Activated CD8-positive, alpha-beta memory T cell treated with anti-CD3 and anti-CD28 coated beads for 36 hours (primary cell): Measurements from ENCODE around the gene KCTD4. TPM values are rescaled to one million over a fixed set of nuclear protein-coding genes. Genes with fewer than 3 reads are reported as not detected.

ENCODE experiments used
- CTCF ChIA-PET: fragments of 350-600 bp; sonication (Branson Sonifier 250); formaldehyde crosslinking; loops from one replicate; lab custom pipeline; 2021; ENCODE audit warnings: antibody characterized with exemption; lab: Charles Lee
- POLR2A ChIA-PET: fragments of 350-600 bp; sonication (Branson Sonifier 250); formaldehyde crosslinking; loops from one replicate; lab custom pipeline; 2021; ENCODE audit warnings: antibody characterized with exemption; lab: Charles Lee
- total RNA-seq, 2 experiments: library from RNA; stranded (reverse); gene quantifications; one replicate each; pipeline ENCODE4 v1.2.3, GENCODE V29; 2021

Gene KCTD4
- total RNA-seq, 2 experiments from 2014 or later, result not detected

DNA sequence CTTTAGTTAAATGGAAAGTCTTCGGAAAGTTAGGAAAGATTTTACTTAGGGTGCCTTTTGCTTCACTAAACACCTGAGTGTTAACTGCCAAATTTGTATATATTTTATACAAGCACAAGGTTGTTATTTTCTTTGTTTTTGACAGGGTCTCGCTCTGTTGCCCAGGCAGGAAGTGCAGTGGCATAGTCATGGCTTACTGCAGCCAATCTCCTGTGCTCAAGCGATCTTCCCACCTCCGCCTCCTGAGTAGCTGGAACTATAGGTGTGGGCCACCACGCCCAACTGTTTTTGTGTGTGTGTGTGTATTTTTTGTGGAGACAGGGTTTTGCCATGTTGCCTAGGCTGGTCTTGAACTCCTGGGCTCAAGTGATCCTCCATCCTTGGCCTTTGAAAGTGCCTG is 16.2 kb downstream of the KCTD4 start:
- CTCF ChIA-PET, result no interaction called here
- POLR2A ChIA-PET, result no interaction called here

DNA sequence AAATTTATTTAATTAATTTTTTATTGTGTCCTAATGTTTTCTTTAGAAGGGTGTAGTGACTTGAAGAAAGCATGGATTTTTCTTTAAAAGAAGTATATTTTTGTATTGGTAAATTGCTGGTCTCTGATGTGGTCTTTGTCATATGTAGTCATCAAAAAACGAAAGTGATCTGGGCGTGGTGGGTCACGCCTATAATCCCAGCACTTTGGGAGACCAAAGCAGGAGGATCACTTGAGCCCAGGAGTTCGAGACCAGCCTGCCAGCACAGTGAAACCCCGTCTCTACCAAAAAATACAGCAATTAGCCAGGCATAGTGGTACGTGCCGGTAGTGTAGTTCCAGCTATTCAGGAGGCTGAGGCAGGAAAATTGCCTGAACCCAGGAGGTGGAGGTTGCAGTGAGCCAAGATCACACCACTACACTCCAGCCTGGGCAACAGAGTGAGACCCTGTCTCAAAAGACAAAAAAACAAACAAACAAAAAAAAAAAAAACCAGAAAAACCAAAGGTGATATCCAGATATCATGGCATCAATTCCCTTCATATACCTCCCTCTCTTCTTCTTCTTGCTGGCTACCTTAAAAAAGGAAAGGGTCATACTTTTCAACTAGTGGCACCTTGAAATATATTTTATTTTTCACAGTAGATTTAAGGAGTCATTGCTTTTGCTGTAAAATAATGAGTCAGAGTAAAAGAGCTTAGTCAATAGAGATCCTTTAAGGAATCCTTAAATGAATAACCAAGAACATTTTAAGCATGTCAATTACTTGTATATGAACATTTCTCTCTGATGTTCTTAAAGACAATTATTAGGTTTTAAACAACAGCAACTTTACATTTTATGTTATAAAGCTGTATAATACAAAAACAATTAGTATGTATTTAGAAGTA is 19.9 kb downstream of the KCTD4 start:
- ChIA-PET CTCF (interaction anchor here (0.7 kb wide), 2 partner anchors 103 to 190 kb away, joined by 3 read pairs; no protein-coding TSS in a partner anchor), POLR2A (interaction anchor here (0.7 kb wide), 1 partner anchor 67 kb away, joined by 3 read pairs; no protein-coding TSS in a partner anchor)

DNA sequence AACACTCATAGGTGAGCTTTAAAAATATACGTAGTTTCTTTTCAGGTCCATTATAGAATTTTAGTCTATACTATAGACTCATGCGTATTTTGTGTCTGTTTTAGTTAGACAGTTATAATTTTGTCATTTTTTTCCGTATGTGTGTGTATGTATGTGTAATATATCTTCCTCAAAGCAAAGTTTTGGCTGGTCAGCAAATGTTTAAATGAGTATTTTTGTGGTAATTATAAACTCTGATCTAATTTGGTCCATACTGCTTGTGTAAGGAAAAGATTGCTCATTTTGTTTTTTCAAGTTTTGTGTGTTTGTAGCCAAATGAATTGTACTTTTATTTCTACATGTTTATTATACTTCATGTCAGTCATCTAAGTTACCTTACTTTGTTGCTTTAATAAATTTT is 20.5 kb downstream of the KCTD4 start:
- CTCF ChIA-PET, result no interaction called here
- POLR2A ChIA-PET, result no interaction called here

DNA sequence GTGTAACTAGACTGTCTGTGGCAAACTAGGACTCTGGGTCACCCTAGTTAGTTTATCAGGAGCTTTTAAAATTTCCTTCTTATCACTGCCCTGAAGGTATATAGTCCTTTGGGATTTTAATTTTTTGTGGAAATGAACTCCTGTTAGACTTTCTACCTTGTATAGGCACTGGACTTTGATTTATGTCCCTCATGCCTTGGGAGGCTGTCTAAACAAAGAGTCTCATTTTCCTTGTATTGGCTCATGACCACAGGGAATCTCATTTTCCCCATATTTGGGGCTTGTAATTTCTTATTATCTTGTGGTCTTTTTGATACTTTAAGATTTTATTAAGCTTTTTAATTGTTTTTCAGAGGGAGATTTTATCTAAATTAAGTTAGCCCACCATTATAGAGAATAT is 21.4 kb downstream of the KCTD4 start:
- ChIA-PET CTCF (no interaction called here), POLR2A (interaction anchor here (0.5 kb wide), 1 partner anchor 252 kb away, joined by 3 read pairs; no protein-coding TSS in a partner anchor)

DNA sequence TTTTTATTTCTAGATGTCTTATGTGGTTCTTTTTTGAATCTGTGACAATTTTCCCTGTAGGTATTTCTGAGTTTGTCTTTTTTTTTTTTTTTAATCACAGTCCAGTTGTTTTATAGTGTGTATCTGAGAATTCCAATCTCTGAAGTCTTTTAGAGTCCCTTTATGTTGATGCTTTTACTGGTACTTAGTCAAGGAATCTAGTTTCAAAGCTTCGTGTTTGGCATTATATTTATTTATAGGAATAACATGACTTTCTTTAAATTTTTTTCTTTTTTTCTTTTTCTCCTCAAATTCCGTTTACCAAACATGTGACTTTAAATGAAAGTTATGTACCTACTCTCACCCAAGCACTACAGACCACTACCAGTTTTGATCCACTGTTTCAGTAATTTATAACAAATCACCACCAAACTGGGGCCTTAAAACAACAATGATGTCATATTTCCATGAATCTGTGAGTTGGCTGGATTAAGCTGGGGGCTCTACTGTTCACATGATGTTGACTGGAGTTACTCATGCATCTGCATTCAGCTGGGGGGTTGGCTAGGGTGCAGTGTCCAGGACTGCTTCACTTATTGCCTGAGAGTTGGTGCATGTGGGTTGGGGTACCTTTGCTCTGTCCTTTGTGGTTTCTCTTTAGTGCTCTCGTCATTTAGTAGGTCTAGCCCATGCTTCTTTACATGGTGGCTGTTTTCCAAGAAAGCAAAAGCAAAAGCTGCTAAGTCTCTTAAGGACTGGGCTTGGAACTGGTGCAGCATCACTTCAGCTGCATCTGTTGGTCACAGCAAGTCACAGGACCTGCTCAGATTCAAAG is 22.3 kb downstream of the KCTD4 start:
- POLR2A ChIA-PET, result interaction anchor here (0.5 to 0.7 kb wide), 3 partner anchors 79 to 251 kb away, joined by 3 to 6 read pairs (median 3); no protein-coding TSS in a partner anchor

DNA sequence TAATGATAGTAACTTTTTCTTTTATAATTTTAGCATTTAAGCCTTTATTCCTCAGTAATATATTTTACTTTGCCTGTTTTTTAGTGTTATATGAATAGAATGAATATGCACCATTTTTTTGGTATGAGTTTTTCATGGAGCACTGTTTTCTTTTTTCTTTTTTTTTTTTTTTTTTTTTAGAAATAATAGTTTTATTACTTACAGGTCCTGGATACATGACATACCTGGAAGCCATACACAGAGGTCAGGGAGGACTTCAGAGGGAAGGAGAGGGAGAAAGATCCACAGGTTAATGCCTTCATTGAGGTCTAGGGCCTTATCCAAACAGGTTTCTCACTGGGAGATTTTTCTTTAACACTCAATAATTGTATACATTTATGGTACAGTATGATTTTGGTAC is 26.4 kb downstream of the KCTD4 start:
- POLR2A ChIA-PET, result no interaction called here
- CTCF ChIA-PET, result interaction anchor here (1.4 kb wide), 1 partner anchor 16 kb away, joined by 3 read pairs; no protein-coding TSS in a partner anchor

More for the DNA sequence above, 22.3 kb downstream of the KCTD4 start:
- CTCF ChIA-PET, result no interaction called here

DNA sequence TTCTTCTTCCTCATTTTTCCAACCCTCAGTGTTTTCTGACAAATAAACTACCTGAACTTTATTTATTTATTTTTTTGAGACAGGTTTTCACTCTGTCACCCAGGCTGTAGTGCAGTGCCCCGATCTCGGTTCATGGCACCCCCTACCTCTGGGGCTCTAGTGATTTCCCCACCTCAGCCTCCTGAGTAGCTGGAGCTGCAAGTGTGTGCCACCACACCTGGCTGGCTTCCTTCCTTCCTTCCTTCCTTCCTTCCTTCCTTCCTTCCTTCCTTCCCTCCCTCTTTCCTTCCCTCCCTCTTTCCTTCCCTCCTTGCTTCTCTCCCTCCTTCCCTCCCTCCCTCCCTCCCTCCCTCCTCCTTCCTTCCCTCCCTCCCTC is 32.3 kb downstream of the KCTD4 start:
- CTCF ChIA-PET, result no interaction called here
- POLR2A ChIA-PET, result no interaction called here

DNA sequence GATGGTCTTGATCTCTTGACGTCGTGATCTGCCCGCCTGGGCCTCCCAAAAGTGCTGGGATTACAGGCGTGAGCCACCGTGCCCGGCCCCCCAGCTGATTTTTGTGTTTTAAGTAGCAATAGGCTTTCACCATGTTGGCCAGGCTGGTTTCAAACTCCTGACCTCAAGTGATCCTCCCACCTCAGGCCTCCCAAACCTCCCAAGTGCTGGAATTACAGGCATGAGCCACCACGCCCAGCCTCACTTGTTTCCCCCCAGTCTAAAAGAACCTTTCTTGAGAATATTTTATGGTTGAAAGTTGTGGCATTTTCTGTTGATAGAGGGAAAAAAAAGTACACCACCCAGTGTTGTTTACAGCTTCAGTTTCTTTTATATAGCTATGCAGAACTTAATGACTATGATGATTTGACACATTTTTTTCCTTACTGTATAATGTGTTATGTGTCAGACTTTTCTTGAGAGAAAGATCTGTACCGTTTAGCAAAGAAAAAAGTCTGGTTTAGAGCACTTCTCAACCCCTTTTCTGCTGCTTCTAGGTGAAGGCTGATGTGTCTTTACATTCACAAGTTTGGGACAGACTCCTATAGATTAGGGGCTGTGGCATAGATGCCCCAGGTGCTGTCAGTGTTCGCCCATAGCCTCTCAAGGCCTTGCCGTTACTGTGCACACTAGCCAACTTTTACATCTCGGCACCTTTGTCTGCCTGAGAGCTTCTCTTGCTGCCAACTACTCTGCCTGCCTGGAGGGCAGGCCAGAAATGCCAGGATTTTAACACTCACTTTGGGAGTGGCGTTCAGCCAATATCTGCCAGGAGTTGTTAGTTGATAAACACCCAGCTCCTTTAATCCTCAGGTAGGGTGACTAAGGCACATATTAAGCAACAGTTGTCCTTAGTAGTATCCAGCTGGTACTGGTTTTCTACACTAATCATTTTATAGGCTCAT is 33.0 kb downstream of the KCTD4 start:
- ChIA-PET CTCF (interaction anchor here (1.5 kb wide), 1 partner anchor 29 kb away, joined by 3 read pairs; no protein-coding TSS in a partner anchor), POLR2A (interaction anchor here (0.7 kb wide), 1 partner anchor 170 kb away, joined by 7 read pairs; no protein-coding TSS in a partner anchor)

DNA sequence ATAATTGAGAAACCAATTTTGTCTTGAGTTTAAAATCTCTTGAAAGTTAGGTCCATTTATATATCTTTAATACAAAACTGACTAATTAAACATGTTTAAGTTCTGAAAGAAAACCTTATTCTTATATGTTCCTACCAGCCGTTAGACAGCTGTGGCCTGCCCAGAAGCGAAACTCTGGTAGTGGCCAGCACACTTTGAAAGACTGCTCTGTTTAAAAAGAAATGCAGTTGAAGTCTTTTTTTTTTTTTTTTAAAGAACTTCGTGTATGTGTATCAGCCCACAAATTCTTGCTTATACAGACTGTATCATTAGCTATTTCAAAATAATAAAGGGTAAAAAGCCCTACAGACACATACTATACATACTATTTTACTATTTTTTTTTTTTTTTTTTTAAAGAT is 34.0 kb downstream of the KCTD4 start:
- ChIA-PET POLR2A (interaction anchor here (0.6 to 0.7 kb wide), 2 partner anchors 119 to 171 kb away, joined by 6 to 7 read pairs; no protein-coding TSS in a partner anchor), CTCF (interaction anchor here (0.7 to 1.5 kb wide), 2 partner anchors 30 to 39 kb away, joined by 3 to 4 read pairs; no protein-coding TSS in a partner anchor)

DNA sequence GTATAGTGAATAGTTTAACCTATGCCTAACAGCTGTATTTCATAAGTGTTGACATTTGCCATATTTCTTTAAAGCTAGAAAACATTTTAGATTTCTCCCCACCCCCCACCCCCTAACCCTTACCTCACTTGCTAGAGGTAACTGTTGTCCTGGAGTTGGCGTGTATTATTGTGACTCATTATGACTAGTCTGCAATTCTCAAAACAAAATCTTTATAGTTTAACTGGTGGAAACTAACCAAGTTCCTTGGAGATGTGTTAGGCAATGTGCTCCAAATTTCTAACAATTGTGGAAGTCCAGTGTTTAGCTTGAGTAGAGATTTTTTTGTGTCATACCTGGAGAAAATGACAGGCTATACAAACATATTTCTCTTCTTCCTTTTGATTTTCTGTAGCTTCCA is 38.0 kb downstream of the KCTD4 start:
- ChIA-PET CTCF (no interaction called here), POLR2A (no interaction called here)

DNA sequence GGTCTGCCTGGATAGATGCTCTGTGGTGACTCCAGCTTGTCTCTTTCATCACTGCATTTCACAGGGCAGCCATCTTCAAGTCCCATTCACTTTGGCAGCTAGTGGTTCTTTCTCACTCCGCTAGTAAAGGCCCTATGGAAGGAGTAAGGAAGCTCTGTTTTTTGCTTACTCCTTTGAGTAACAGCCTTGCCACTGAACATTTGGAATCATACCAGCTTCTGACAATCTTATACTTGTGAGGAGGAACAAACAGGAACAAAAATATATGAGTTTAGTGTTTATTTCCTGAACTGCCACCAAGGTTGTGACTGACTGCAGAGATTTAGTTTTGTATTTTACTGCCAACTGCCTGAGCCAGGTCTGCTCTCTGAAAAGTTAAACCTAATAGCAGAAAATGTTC is 38.7 kb downstream of the KCTD4 start:
- CTCF ChIA-PET, result no interaction called here

DNA sequence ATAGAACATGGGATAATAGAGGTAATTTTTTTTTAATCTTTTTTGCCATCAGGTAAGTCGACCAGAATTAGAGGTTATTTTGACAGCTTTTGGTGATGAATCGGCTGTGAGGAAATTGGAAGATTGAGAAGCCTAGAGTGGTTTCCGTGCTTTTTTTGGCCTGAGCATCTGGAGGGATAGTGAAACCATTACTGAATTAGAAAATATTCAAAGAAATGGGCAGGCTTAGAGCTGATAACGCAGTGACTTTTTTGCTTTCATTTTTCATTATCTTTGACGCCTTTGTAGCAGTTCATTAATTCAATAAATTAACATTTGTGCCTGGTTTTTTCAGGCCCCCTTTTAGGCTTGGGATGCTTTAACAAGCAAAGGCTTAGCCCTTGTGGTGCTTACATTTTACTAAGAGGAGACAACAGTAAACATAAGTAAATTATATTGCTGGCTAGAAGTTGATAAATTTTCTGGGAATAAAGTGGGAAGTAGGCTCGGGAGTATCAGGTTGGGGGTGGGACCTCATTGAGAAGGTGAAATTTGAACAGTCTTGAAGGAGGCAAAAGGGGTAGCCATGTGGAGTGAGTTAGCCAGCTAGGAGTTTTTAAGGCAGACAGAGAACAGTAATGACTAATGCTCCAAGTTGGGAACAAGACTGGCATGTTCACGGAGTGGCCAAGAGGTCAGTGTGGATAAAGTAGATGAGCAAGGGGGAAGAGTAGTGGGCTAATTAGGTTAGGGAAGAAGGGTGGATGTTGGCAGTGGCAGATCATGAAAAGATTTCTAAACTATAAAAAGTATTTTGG is 44.1 kb downstream of the KCTD4 start:
- CTCF ChIA-PET, result no interaction called here
- POLR2A ChIA-PET, result no interaction called here

More for the DNA sequence above, 38.7 kb downstream of the KCTD4 start:
- POLR2A ChIA-PET, result no interaction called here

DNA sequence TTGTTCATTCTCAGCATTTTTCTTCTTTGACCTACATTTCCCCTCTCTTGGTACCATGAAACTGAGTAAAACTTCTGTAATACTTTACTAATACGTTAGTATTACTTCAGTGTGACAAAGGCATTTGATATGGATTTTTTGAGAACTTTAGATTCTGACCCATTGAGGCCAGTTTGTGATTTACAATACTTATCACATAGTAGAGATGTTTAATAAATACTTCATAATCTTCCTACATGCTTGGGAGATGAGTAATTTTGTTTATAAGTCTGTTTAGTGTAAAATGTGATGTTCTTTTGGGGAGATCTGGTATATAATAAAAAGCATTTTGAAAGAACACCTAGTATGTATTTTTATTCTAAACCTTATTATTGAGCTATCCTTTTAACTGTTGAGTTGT is 50.9 kb downstream of the KCTD4 start:
- CTCF ChIA-PET, result no interaction called here

DNA sequence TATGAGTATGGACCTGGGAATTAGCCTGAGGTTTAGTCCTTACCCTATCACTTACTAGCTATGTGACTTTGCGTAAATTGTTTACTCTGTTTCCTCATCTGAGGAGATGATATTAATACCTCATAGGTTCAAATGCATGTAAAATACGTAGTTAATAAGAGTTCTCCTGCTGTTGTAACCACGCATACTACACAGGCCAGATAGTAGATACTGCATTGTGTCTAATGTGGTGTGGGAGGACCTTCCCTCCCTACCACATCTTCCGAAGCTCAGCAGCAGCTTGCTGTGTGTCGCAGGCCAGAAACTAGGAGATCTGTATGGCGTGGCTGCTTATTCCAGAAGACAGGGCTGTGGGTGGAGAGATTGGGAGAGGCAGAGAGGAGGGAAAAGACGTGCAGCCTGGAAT is 57.5 kb downstream of the KCTD4 start:
- ChIA-PET CTCF (no interaction called here), POLR2A (no interaction called here)

More for the DNA sequence above, 50.9 kb downstream of the KCTD4 start:
- POLR2A ChIA-PET, result no interaction called here
